Transverse colon (tissue), 4 donors: ENCODE results near the gene CACNB2. TPM values are rescaled to one million over a fixed set of nuclear protein-coding genes. Genes with fewer than 3 reads are reported as not detected.

Experiments
- DNase-seq: peaks from one replicate; pipeline ENCODE4 v3.0.0-alpha.2; 2019
- H3K27ac ChIP-seq, 4 donors: fragments of 200-600 bp; sonication (generic); 2 replicates each; pipeline ENCODE4 v1.5.1; 2016 to 2018; ENCODE audit warnings: inconsistent platforms in 4 of 4
- H3K27me3 ChIP-seq: fragments of 200-600 bp; sonication (generic); 2 replicates; pipeline ENCODE4 v1.5.1; 2017; ENCODE audit warnings: inconsistent platforms
- H3K36me3 ChIP-seq, 4 donors: fragments of 200-600 bp; sonication (generic); 2 replicates each; pipeline ENCODE4 v1.5.1; 2017 to 2019; ENCODE audit warnings: inconsistent platforms in 4 of 4
- H3K4me1 ChIP-seq, 4 donors: fragments of 200-600 bp; sonication (generic); 2 replicates each; pipeline ENCODE4 v1.5.1; 2017 to 2020; ENCODE audit warnings: inconsistent platforms in 4 of 4
- H3K4me3 ChIP-seq, 4 donors: fragments of 200-600 bp; sonication (generic); 1 replicate in 1 of 4; 2 replicates in 3 of 4; pipeline versions ENCODE4 v1.5.1 to v1.6.1; 2017 to 2019; ENCODE audit warnings: inconsistent platforms in 4 of 4
- H3K9me3 ChIP-seq, 2 donors: fragments of 200-600 bp; sonication (generic); 2 replicates each; pipeline ENCODE4 v1.5.1; 2017 to 2019; ENCODE audit warnings: inconsistent platforms in 2 of 2
- EP300 ChIP-seq: sonication (generic); formaldehyde crosslinking; IDR thresholded peaks from one replicate; pipeline ENCODE4 v1.6.1; 2017; ENCODE audit warnings: antibody characterized with exemption, low read depth
- POLR2A ChIP-seq: fragments of 450-650 bp; IDR thresholded peaks from one replicate; pipeline ENCODE4 v1.6.1; 2016; ENCODE audit warnings: antibody characterized with exemption, mild to moderate bottlenecking, moderate library complexity
- POLR2AphosphoS5 ChIP-seq, 3 donors: sonication (generic); formaldehyde crosslinking; IDR thresholded peaks; one replicate each; pipeline ENCODE4 v1.6.1; 2016; ENCODE audit warnings: antibody characterized with exemption in 3 of 3
- WGBS, 2 donors: methylation state at CpG; one replicate each; pipeline ENCODE4 v1.1.5; 2018; ENCODE audit warnings: low coverage in 1 of 2; 5-methylcytosine and 5-hydroxymethylcytosine counted together
- in situ Hi-C, 4 donors: fragments of 200-750 bp; cut with MboI; loops; one replicate each; pipeline versions ENCODE4 v1.15.0 to v1.15.1; 2017; ENCODE audit warnings: low sequenced_read_pairs in 3 of 4, low pct_ligation_motif_present in 1 of 4, low pct_unique_long_range_greater_than_20kb in 1 of 4
- intact Hi-C: fragments of 100-400 bp; cut with DNase I; formaldehyde crosslinking; loops from one replicate; pipeline ENCODE4 v1.15.1; 2023; ENCODE audit warnings: low total_unique reads
- total RNA-seq, 4 donors: library from RNA; depleted of rRNA; stranded (reverse); fragments of >200 nt; gene quantifications; one replicate each; pipeline ENCODE4 v1.1.0, GENCODE V29; 2016
- TF ChIP-seq, protein P1 (sequence below), 5 experiments: fragments of 200-600 bp in 3 of 5; fragments of 450-650 bp in 2 of 5; sonication (generic) in 3 of 5; IDR thresholded peaks; 1 replicate in 2 of 5; 2 replicates in 3 of 5; pipeline ENCODE4 v1.5.1; 2016 to 2017; ENCODE audit warnings: antibody characterized with exemption in 5 of 5, inconsistent platforms in 3 of 5, mild to moderate bottlenecking in 2 of 5, moderate library complexity in 1 of 5

CACNB2 gene
- total RNA-seq, 4 donors from 2014 or later: 16.2 to 338 (median 23.7) TPM

DNA sequence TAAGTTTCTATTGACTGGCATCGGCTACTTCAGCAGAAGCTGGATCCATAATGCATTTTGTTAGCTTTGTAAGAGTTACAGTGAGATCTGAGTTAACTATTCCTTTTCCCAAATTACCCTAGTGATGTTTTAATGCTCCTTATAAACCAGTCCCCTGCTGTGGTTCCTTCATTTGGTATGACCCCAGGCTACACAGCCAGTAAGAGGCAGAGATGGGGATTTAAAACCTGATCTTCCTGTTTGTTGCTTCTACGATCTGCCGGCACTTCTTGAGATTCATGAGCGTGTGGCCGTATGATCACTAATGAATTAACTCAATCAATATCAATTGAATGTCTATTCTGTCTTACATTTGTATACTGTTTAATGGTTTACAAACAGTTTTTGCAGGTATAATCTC lies 86.1 kb downstream of the CACNB2 start:
- in situ Hi-C loops: loop anchor here in 2 of 4 donors (25.0 kb wide), 2 partner anchors 489 to 614 kb away; partner anchors contain the start of gene HACD1 (in 1 of the 2)
- DNase-seq: no peak

DNA sequence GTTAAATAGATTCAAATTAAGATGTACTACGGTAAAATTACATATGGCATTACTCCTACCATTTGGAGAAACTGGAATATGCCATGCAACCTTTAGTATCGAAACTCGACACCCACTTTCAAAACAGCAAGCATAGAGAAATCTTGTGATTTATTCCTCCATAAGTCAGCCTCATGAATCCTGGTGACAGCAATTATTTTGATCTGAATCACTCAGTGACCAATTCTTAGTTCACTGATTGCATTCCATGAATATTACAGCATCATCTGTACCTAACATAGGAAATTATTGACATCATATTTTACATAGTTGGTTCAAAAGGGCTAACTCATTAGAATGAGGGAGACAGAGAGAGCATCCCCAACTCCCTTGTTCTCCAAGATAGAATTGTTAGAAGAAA lies 89.6 kb downstream of the CACNB2 start:
- Histone ChIP-seq H3K9me3 (no peaks in the 10 kb centered on the region), H3K27me3 (no peaks in the 10 kb centered on the region), H3K4me1 (peaks cover 0 to 9% (median 3%) of the 10 kb centered on the region in 4 donors), H3K27ac (no peak overlapping the region), H3K36me3 (no peaks in the 10 kb centered on the region), H3K4me3 (no peak overlapping the region)
- no peak for DNase-seq
- WGBS, 2 donors: 76 to 79% methylated on average over 3 of the region's 3 CpGs
- TF ChIP-seq, protein P1, sequence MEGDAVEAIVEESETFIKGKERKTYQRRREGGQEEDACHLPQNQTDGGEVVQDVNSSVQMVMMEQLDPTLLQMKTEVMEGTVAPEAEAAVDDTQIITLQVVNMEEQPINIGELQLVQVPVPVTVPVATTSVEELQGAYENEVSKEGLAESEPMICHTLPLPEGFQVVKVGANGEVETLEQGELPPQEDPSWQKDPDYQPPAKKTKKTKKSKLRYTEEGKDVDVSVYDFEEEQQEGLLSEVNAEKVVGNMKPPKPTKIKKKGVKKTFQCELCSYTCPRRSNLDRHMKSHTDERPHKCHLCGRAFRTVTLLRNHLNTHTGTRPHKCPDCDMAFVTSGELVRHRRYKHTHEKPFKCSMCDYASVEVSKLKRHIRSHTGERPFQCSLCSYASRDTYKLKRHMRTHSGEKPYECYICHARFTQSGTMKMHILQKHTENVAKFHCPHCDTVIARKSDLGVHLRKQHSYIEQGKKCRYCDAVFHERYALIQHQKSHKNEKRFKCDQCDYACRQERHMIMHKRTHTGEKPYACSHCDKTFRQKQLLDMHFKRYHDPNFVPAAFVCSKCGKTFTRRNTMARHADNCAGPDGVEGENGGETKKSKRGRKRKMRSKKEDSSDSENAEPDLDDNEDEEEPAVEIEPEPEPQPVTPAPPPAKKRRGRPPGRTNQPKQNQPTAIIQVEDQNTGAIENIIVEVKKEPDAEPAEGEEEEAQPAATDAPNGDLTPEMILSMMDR (IDR thresholded peaks at IDR 0.05): no peak
- TF ChIP-seq EP300: no peak
- TF ChIP-seq POLR2AphosphoS5 (IDR thresholded peaks at IDR 0.05): no peak
- TF ChIP-seq POLR2A: no peak
- in situ Hi-C loops: loop anchor here in 3 of 4 donors (10.0 to 25.0 kb wide), 5 partner anchors 375 to 625 kb away; partner anchors contain the start of gene HACD1 (in 1 of the 3)
- intact Hi-C loops: no loop called here

More for the DNA sequence above, 86.1 kb downstream of the CACNB2 start:
- H3K27me3 ChIP-seq: no peaks in the 10 kb centered on the region
- no peak overlapping the region for H3K4me3 ChIP-seq
- H3K27ac ChIP-seq: no peak overlapping the region
- 79 to 90% methylated on average over 4 to 5 of the region's 5 CpGs for WGBS, 2 donors
- H3K36me3 ChIP-seq: no peaks in the 10 kb centered on the region
- peaks cover 0 to 21% (median 13%) of the 10 kb centered on the region in 4 donors for H3K4me1 ChIP-seq
- TF ChIP-seq POLR2AphosphoS5 (IDR thresholded peaks at IDR 0.05): no peak
- TF ChIP-seq EP300: no peak
- TF ChIP-seq, protein P1 (IDR thresholded peaks at IDR 0.05): no peak
- TF ChIP-seq POLR2A: no peak
- H3K9me3 ChIP-seq: no peaks in the 10 kb centered on the region
- intact Hi-C loops: no loop called here

- intact Hi-C loops: no loop called here
- 68 to 71% methylated on average over 2 of the region's 2 CpGs for WGBS, 2 donors
- in situ Hi-C loops: loop anchor here in 3 of 4 donors (10.0 to 25.0 kb wide), 5 partner anchors 376 to 626 kb away; partner anchors contain the start of gene HACD1 (in 1 of the 3)
These were observed 90.6 kb downstream of the CACNB2 start for GRCh38 chr10:18230794-18231193.

DNA sequence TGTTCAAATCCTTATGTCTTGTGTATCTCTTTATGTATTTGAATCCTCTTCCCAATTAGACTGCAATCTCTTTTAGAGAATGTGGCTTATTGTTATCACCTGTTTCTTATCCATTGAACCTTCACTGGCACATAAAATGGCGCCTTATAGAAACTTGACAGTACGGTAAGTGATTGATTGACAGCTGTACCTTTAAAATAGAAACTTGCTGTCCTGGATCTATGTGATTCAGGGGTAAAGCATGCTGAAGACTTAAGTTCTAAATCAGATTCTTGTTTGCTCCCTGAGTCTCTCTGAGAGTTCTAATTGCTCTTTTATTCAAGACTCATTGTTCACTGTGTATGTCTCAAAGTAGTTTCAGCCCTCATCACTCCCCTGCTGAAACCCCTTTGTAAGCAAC lies 91.3 kb downstream of the CACNB2 start:
- WGBS, 2 donors: 51 to 97% methylated on average over 2 of the region's 2 CpGs
- no peaks in the 10 kb centered on the region for H3K27me3 ChIP-seq
- in situ Hi-C loops: loop anchor here in 3 of 4 donors (10.0 to 25.0 kb wide), 5 partner anchors 377 to 627 kb away; partner anchors contain the start of gene HACD1 (in 1 of the 3)
- peaks cover 0 to 4% (median 0%) of the 10 kb centered on the region in 4 donors for H3K4me1 ChIP-seq
- no peak overlapping the region for H3K4me3 ChIP-seq
- no peak overlapping the region for H3K27ac ChIP-seq
- intact Hi-C loops: no loop called here
- DNase-seq: no peak
- H3K9me3 ChIP-seq: no peaks in the 10 kb centered on the region
- H3K36me3 ChIP-seq: no peaks in the 10 kb centered on the region
- TF ChIP-seq POLR2A (no peak), POLR2AphosphoS5 (IDR thresholded peaks at IDR 0.05) (no peak), EP300 (no peak)
- TF ChIP-seq, protein P1 (IDR thresholded peaks at IDR 0.05): no peak

More at GRCh38 chr10:18230794-18231193, 90.6 kb downstream of the CACNB2 start:
- TF ChIP-seq POLR2A (no peak), EP300 (no peak), POLR2AphosphoS5 (IDR thresholded peaks at IDR 0.05) (no peak)
- TF ChIP-seq, protein P1 (IDR thresholded peaks at IDR 0.05): no peak
- Histone ChIP-seq H3K36me3 (no peaks in the 10 kb centered on the region), H3K4me1 (peaks cover 0 to 4% (median 0%) of the 10 kb centered on the region in 4 donors), H3K9me3 (no peaks in the 10 kb centered on the region), H3K27me3 (no peaks in the 10 kb centered on the region), H3K4me3 (no peak overlapping the region), H3K27ac (no peak overlapping the region)
- no peak for DNase-seq
